HG02943 (cell line): ENCODE data around the gene VIL1.

Experiments
- ATAC-seq: cut with Tn5 transposase; IDR thresholded peaks from one replicate; pipeline ENCODE4 v1.9.1; 2021; ENCODE audit warnings: mild to moderate bottlenecking, low read depth, moderate library complexity; ENCODE audit not compliant: unreplicated experiment

The VIL1 gene

GRCh38 chr2:218418717-218419458 is at the start of gene VIL1:
Gene VIL1 (plus strand): TSS chr2:218419123. CDS start chr2:218423779, 4,656 bp downstream.
- no peak for ATAC-seq

GRCh38 chr2:218369330-218369729 is 49.6 kb upstream of the VIL1 start:
- ATAC-seq, result no peak

DNA sequence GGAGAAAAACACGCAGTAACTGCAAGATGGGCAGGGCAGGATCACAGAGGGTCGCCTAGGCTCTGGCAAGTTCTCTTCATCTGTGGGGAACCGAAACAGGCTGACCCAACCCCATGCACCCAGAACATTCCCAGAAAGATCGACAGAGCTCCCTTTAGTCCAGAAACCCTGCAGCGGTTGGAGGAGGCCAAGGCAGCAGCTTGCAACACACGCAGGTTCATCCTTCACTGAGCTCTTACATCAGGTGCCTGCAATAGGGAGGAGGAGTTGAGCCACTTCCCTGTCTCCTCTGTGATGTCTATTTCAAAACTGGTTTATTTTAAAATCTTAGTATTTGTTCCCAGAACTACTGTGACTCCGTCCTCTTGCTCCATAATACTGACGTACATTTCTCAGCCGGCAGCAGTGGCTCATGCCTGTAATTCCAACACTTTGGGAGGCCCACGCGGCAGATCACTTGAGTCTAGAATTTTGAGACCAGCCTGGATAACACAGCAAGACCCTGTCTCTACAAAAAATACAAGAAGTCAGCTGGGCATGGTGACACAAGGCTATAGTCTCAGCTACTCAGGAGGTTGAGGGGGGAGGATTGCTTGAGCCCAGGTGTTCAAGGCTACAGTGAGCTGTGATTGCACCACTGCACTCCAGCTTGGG is 48.4 kb upstream of the VIL1 start:
- no peak for ATAC-seq

DNA sequence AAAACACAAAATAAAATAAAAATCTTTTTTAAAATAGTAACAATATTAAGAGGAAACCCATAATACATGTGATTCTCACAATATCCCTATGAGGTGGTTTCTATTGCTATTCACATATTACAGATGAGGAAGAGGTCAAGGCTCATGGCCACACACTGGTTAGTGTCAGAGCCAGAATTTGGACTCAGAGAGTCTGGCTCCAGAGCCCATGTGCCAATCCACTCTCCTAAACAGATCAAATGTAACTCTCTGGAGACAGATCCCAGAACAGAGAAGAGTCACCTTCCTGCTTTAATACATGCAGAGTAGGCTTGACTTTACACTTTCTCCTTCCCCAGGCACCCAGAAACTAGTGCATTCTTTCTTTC is 47.0 kb upstream of the VIL1 start:
- ATAC-seq, result no peak

GRCh38 chr2:218374795-218375194 is 44.1 kb upstream of the VIL1 start:
- ATAC-seq, result no peak

- no peak for ATAC-seq
These were observed 43.7 kb upstream of the VIL1 start for GRCh38 chr2:218375212-218375611.

- ATAC-seq, result no peak
These were observed 40.9 kb upstream of the VIL1 start for GRCh38 chr2:218378053-218378452.

- no peak for ATAC-seq
These were observed 37.0 kb upstream of the VIL1 start, which contains the start of gene SLC11A1 for GRCh38 chr2:218381916-218382366. Gene SLC11A1 (plus strand): TSS chr2:218382273. CDS start chr2:218382369, 96 bp downstream.

DNA sequence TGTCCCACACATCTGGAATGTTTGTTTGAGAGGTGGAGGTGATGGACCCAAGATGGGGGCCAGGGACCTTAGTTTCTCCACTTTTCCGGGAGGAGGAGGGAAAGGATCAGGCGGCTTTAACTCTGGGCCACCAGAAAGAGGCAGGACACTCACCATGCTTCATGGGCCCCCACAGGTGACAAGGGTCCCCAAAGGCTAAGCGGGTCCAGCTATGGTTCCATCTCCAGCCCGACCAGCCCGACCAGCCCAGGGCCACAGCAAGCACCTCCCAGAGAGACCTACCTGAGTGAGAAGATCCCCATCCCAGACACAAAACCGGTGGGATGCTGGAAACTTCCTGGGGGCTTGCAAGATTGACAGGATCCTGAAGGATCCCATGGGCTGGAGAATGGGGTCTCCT is 36.1 kb upstream of the VIL1 start:
- ATAC-seq, result no peak

DNA sequence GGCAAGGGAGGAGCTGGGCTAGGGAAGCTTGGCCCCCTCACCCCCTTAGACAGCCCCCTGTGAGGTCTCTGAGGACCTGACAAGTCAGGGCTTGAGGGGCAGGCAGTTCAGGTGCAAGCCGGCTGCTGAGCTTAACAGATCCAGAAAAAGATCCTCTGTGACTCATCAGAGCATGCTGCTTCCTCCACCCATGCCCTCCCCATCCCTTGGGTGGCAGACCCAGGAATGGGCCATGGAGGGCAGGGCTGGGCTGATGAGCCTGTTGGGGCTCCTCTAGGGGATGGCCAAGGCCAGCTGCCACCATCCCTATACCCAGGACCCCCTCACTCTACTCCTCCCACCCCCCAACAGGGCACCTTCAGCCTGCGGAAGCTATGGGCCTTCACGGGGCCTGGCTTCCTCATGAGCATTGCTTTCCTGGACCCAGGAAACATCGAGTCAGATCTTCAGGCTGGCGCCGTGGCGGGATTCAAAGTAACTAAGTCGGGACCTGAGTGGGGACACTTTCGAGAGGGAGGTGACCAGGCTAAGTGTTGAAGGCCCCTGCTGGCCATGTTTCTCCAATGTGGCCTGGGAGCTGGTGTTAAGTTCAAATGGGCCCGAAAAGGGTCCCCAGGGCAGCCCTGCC is 34.9 kb upstream of the VIL1 start:
- ATAC-seq, result no peak

- no peak for ATAC-seq
These were observed 33.9 kb upstream of the VIL1 start for GRCh38 chr2:218384975-218385374.

GRCh38 chr2:218386505-218387368 is 32.2 kb upstream of the VIL1 start:
- ATAC-seq, result no peak

GRCh38 chr2:218387369-218388194 is 31.3 kb upstream of the VIL1 start:
- ATAC-seq, result no peak

GRCh38 chr2:218389333-218390150 is 29.4 kb upstream of the VIL1 start:
- ATAC-seq, result no peak

- no peak for ATAC-seq
These were observed 27.7 kb upstream of the VIL1 start for GRCh38 chr2:218391202-218391601.

DNA sequence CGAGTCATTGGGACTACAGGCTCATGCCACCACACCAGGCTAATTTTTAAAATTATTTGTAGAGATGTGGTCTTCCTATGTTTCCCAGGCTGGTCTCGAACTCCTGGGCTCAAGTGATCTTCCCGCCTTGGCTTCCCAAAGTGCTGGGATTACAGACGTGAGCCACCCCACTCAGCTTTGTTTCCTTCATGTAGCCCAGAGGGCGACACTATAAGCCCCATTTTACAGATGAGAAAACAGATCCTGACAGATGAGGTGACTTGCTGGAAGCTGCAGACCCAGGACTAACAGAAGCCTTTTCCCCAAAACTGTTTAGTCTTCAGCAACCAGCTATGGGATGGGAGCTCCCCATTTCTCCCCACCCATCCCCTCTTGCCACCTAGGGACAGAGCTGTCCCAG is 26.5 kb upstream of the VIL1 start:
- ATAC-seq, result no peak

GRCh38 chr2:218392891-218393462 is 25.9 kb upstream of the VIL1 start:
- ATAC-seq, result no peak

DNA sequence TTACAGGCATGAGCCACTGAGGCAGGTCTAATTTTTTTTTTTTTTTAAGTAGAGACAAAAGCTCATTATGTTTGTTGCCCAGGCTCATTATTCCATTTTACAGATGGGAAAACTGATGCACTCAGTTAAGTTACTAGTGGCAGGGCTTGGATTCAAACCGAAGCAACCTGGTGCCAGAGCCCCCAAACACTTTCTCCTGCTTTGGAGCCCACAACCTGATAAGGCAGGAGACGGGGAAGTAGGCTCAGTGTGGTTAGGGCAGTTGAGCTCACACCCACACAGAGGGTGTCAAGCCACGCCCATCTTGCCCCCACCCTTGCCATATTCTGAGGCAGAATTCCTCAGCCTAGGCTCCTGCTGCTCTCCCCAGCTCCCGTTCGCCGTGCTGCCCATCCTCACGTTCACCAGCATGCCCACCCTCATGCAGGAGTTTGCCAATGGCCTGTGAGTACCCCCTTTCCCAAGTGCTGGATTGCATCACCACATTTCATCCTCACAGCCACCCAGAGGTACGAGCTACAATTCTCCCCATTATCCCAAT is 25.1 kb upstream of the VIL1 start:
- ATAC-seq, result no peak
